Panc1 (cell line): ENCODE measurements around the gene CCDC192. TPM values are rescaled to one million over a fixed set of nuclear protein-coding genes. Genes with fewer than 3 reads are reported as not detected.

Experiments used
- ATAC-seq: fragments of 200-7000 bp; cut with Tn5 transposase; 2 replicates; pipeline ENCODE4 v1.9.1; 2020; ENCODE audit warnings: mild to moderate bottlenecking, moderate library complexity
- BruUV-seq: library from RNA; stranded (reverse); fragments of 400-500 nt; replicated peaks from 2 replicates; lab custom pipeline; 2021; lab: Mats Ljungman, UMichigan
- CTCF ChIA-PET: fragments of 300-600 bp; sonication (Branson Sonifier 250); formaldehyde crosslinking; loops from one replicate; lab custom pipeline; 2022; ENCODE audit warnings: antibody characterized with exemption; lab: Charles Lee
- POLR2A ChIA-PET: fragments of 300-600 bp; sonication (Branson Sonifier 250); formaldehyde crosslinking; loops from one replicate; lab custom pipeline; 2022; ENCODE audit warnings: antibody characterized with exemption; lab: Charles Lee
- DNase-seq: peaks from one replicate; pipeline ENCODE4 v3.0.0-alpha.2; 2010; ENCODE audit warnings: low read depth, low spot score
- H3K27ac ChIP-seq: 2 replicates; pipeline ENCODE4 v1.5.1; 2011; ENCODE audit warnings: mild to moderate bottlenecking, low read length, inconsistent platforms
- H3K27me3 ChIP-seq: fragments of 200-500 bp; sonication (Bioruptor generic); 2 replicates; pipeline ENCODE4 v1.6.0; 2014; ENCODE audit warnings: low read length, inconsistent platforms; ENCODE audit not compliant: control insufficient read depth, insufficient read depth
- H3K36me3 ChIP-seq: fragments of 200-500 bp; sonication (Bioruptor generic); 2 replicates; pipeline ENCODE4 v1.5.1; 2014; ENCODE audit warnings: inconsistent platforms, mild to moderate bottlenecking, low read length, moderate library complexity; ENCODE audit not compliant: control insufficient read depth, insufficient read depth
- H3K4me1 ChIP-seq: 2 replicates; pipeline ENCODE4 v1.5.1; 2011; ENCODE audit warnings: inconsistent platforms, mild to moderate bottlenecking, low read length, moderate library complexity; ENCODE audit not compliant: control insufficient read depth, insufficient read depth
- H3K4me3 ChIP-seq, 2 experiments: 2 replicates each; pipeline ENCODE4 v1.5.1; 2011 to 2012; ENCODE audit warnings: low read depth in 2 of 2, low read length in 2 of 2, mild to moderate bottlenecking in 2 of 2, inconsistent platforms in 1 of 2, moderate library complexity in 1 of 2
- H3K9me3 ChIP-seq: fragments of 200-500 bp; sonication (Bioruptor generic); 2 replicates; pipeline ENCODE4 v1.5.1; 2014; ENCODE audit warnings: low read depth, mild to moderate bottlenecking, inconsistent platforms, low read length, moderate library complexity; ENCODE audit not compliant: control insufficient read depth, insufficient read depth
- CTCF ChIP-seq: fragments of 450-650 bp; IDR thresholded peaks from 2 replicates; pipeline ENCODE4 v1.5.1; 2017; ENCODE audit warnings: mild to moderate bottlenecking
- POLR2AphosphoS5 ChIP-seq: IDR thresholded peaks from 2 replicates; pipeline ENCODE4 v1.6.1; 2012; ENCODE audit warnings: mild to moderate bottlenecking, low read depth, low read length, moderate library complexity
- REST ChIP-seq, 2 experiments: IDR thresholded peaks; 2 replicates each; pipeline ENCODE4 v1.6.1; 2011 to 2012; ENCODE audit warnings: low read depth in 2 of 2, control low read depth in 1 of 2, low read length in 1 of 2, mild to moderate bottlenecking in 1 of 2, moderate library complexity in 1 of 2; ENCODE audit not compliant: insufficient read depth in 1 of 2
- SIN3A ChIP-seq: IDR thresholded peaks from 2 replicates; pipeline ENCODE4 v1.6.1; 2012; ENCODE audit warnings: low read depth, mild to moderate bottlenecking, low read length, moderate library complexity, borderline replicate concordance; ENCODE audit not compliant: insufficient read depth
- TCF7L2 ChIP-seq: IDR thresholded peaks from 2 replicates; pipeline ENCODE4 v1.6.1; 2011; ENCODE audit warnings: mild to moderate bottlenecking, low read depth, low read length, inconsistent platforms
- in situ Hi-C: cut with HindIII; loops from 2 replicates; pipeline ENCODE4 v1.10.0; 2016; ENCODE audit warnings: low sequenced_read_pairs, low pct_unique_long_range_greater_than_20kb
- intact Hi-C: fragments of 100-400 bp; cut with micrococcal nuclease; formaldehyde crosslinking; loops from one replicate; pipeline ENCODE4 v1.10.0; 2022; ENCODE audit not compliant: unreplicated experiment
- total RNA-seq: library from RNA; stranded (reverse); gene quantifications from one replicate; pipeline ENCODE4 v1.2.1, GENCODE V29; 2021; ENCODE audit not compliant: unreplicated experiment

The CCDC192 gene
- total RNA-seq, 1 experiment from 2014 or later: not detected

- no peak overlapping the region for H3K27ac ChIP-seq
- ChIA-PET CTCF (interaction anchor here (0.5 kb wide), 1 partner anchor 20 kb away, joined by 3 read pairs; no protein-coding TSS in a partner anchor), POLR2A (interaction anchor here (0.7 kb wide), 1 partner anchor 78 kb away, joined by 3 read pairs; no protein-coding TSS in a partner anchor)
- in situ Hi-C loops (no loop called here), intact Hi-C loops (no loop called here)
- no peaks in the 10 kb centered on the region for H3K9me3 ChIP-seq
- DNase-seq (no peak), ATAC-seq (no peak)
- no peak overlapping the region for H3K4me3 ChIP-seq
- no peaks in the 10 kb centered on the region for H3K27me3 ChIP-seq
- TF ChIP-seq REST (IDR thresholded peaks at IDR 0.05; ENCODE audit: insufficient read depth in 1 of 2, low read depth in 2 of 2, low read length in 1 of 2): no peak
- no peak for TF ChIP-seq SIN3A
- TF ChIP-seq TCF7L2: no peak
- no peak for TF ChIP-seq POLR2AphosphoS5
- no peak for TF ChIP-seq CTCF
- BruUV-seq: no TSS peak
- H3K36me3 ChIP-seq: no peaks in the 10 kb centered on the region
- H3K4me1 ChIP-seq: no peaks in the 10 kb centered on the region
Observed at GRCh38 chr5:127979475-127979874, 276.3 kb downstream of the CCDC192 start.

- Histone ChIP-seq H3K9me3 (no peaks in the 10 kb centered on the region), H3K27me3 (no peaks in the 10 kb centered on the region), H3K4me1 (no peaks in the 10 kb centered on the region), H3K36me3 (no peaks in the 10 kb centered on the region), H3K27ac (no peak overlapping the region), H3K4me3 (no peak overlapping the region)
- ChIA-PET CTCF (no interaction called here), POLR2A (no interaction called here)
- no peak for DNase-seq
- in situ Hi-C loops (no loop called here), intact Hi-C loops (no loop called here)
- BruUV-seq: no TSS peak
- TF ChIP-seq CTCF (no peak), REST (IDR thresholded peaks at IDR 0.05; ENCODE audit: insufficient read depth in 1 of 2, low read depth in 2 of 2, low read length in 1 of 2) (no peak), TCF7L2 (no peak), SIN3A (no peak), POLR2AphosphoS5 (no peak)
- no peak for ATAC-seq
Observed at GRCh38 chr5:127980843-127981242, 277.7 kb downstream of the CCDC192 start.
